ENCODE measurements around the gene EBP. TPM values are rescaled to one million over a fixed set of nuclear protein-coding genes. Genes with fewer than 3 reads are reported as not detected.

Gene EBP
- 126 to 150 TPM (median 136 TPM) in 5 replicates for total RNA-seq (2022; extraction: Qiagen RNA extraction)

DNA sequence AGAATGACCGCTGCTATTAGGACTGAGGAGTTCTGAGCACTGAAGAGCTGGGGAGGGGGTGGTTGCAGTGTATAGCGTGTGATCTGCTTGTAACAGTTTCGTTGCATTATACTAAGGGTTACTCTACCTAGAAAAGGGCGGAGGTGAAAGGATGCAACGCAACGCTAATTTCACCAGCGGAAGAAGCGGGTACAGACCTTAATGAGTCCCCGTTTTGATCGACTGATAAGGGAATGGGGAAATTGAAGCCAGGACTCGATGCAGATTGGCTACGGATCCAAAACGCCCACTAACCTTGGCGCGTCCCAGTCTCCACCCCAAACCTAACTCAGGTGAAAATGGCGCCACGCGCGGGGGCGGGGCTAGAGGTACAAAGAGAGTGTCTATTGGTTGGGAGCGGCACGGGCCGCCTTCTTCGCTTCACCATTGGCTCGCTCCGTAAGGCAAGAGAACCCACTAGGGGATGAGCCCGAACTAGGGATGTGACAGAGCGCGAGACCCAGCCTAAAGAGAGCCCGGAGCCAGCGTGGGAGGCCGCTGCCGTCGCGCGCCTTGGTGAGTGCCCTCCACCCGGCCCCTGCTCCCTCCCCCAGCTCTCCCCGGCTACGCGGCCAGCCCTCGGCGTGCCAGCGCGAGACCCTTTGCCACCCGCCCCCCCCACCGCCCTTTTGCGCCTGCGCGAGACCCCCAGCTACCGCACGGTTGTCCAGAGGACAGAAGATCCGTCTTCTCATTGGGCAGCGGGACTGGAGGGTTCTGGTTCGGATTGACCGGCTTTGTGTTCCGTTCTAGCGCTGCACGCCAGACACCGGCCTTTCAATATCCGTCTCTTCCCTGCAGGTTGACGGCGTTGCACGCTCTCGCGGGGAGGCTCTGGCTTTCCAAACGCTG, at the start of gene EBP:
Gene EBP (plus strand): TSS at position 456 of the 891 bp plus-strand sequence. CDS start 1,964 bp downstream, outside the sequence.

DNA sequence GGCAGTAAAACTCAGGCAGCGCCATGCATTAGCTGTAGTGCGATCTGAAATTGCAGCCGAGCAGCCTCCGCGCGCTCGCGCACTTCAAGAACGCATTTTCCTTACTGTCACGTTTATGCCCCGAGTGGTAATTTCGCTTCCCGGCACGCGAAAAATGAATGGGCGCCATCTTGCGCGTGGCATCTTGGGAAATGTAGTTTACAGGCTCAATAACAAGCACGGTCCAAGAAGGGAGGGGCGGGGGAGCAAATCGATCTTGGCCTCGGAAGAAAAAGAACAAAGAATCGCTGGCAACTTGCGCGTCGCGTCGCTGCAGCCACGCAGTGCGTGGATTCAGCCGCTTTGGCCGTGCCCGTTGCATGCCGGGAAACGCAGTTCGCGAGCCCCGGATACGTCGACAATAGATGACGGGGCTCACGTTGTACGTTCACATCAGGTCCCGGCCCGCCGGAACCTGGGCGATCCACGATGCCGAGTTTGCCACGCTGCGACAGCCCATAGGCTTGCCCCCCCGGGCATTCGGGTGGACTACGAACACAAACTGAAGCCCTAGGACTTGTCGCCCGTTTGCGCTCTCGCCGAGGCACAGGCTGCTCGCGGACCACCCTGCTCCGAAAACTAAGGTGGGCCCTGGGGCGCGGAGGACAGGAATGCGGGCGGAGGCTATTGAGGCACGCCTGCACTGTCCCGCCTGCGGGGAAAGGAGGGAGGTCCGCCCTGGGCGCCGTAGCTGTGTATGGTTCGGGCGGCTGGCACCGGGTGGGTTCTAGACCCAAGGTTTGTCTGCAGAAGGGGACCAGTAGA, 45.6 kb upstream of the EBP start, which contains the start of gene FTSJ1:
Gene FTSJ1 (plus strand): TSS at position 426 of the 804 bp plus-strand sequence. CDS start 1,849 bp downstream, outside the sequence.

DNA sequence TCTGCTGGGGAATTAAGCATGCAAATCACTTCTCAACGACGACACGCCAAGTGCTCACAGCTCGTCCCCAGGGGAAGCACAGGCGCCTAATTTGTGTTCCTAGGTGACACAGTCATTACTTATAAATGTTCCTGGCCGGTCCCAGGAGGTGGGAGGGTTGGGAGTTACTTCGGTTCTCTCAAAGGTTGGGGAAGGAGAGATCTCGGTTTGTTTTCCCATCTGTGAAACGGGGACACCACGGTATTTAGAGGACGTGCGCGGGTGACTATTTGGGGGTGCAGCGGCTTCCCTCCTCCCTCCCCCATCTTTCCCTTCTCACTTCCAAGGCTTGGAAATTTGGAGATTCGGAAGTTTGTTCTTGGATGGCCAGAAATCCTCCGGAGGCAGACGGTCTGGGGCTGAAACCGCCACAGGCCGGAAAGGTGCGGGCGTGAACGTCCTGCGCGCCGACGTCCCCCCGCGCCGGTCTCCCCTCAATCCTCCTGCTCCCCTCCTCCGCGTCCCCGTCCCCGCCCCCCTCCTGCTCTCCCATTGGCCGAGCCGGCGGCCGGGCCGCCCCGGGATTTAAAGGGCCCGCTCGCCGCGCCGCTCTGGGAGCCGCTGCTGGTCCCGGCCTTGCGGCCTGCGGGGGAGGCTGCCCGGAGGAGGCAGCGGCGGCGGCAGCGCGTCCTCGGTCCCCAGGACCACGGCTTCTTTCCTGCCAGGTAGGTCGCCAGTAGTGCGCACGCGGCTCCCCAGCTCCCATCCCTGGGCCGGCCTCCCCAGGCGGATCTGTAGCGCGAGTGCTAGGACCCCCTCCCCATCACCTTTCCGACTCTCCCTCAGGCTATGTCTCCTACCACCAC, 13.0 kb upstream of the EBP start, which contains the start of gene PORCN:
Gene PORCN (plus strand): TSS at position 593 of the 845 bp plus-strand sequence. CDS start 829 bp downstream, outside the sequence.

DNA sequence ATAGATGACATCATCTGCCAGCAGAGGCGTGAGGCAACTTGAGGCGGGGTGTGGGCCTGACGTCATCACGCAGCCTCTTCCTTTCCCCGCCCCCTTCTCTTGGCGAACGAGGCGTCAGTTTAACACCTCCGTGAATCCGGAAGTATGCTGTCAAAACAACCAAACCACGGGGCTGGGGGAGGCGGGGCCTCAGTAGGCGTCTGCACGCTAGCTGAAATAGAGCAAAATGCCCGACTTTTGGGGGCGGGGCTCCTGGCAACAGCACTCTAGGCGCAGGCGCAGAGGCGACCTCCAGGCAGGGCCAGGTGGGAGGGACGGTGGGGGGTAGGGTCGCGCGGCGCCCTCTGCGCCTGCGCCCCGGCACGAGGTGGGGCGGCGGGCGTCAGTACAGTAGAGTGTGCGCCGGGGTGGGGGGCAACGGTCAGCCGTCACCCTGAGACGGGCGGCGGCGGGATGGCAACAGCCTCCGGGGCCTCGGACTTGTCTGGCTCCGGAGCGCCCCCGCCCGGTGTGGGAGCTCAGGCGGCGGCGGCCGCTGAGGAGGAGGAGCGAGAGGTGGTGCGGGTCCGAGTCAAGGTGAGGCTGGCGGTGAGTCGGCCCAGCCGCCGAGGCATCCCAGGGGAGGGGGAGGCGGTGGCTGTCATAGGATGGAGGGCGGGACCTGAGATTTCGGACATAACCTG, 17.9 kb downstream of the EBP start, which contains the start of gene TBC1D25:
Gene TBC1D25 (plus strand): TSS at position 370 of the 683 bp plus-strand sequence. CDS start 84 bp downstream, at position 454.

DNA sequence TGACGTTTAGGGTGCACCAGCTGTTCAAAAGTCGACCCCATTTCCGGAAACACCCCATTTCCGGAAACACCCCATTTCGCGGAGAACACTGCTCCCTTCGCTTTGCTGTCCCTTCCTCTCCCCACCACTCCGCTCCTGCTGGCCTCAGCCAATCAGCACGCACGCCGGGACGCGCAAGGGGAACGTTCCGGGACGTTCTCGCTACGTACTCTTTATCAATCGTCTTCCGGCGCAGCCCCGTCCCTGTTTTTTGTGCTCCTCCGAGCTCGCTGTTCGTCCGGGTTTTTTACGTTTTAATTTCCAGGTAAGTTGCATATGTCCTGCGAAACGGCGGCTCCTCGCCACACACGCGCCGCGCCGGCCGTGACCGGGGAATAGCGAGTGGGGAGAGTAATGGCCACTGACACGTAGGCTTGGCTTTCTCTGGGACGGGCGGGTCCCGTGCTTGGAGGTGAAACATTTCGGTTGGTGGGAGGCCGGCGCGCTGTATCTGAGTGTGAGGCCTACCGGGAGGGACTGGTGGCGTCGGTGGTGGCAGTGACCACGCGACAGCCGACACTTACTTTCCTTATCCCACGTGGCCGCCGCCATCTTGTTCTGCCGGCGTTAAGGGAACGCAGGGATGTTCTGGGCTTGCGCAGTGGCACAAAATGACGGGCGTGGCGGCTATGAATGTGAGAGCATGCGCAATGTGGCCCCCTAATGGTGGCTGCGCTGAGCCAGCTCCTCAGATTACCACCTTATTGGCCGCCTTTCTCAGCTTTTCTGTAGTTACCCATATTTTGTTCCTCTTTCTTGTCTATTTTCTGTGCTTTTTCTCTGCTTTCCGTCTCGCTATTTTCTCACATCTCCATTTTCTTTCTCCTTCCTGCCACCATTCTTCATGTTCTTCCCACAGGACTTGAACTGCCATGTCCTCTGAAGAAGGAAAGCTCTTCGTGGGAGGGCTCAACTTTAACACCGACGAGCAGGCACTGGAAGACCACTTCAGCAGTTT, 53.0 kb downstream of the EBP start, which contains the start of gene RBM3:
Gene RBM3 (plus strand): TSS at position 215 of the 997 bp plus-strand sequence. CDS start 697 bp downstream, at position 912.

Other genes starting within 250 kb of the EBP start
- gene SSX3, start 165.1 kb upstream of the EBP start, total RNA-seq (2022; extraction: Qiagen RNA extraction), result not detected in 5 replicates
- not detected in 5 replicates for gene SSX4, start 138.3 kb upstream of the EBP start, total RNA-seq (2022; extraction: Qiagen RNA extraction)
- gene SSX4B, start 109.8 kb upstream of the EBP start, total RNA-seq (2022; extraction: Qiagen RNA extraction), result not detected in 5 replicates
- gene SLC38A5, start 51.5 kb upstream of the EBP start, total RNA-seq (2022; extraction: Qiagen RNA extraction), result 0.08 to 0.24 TPM (median 0.18 TPM) in 4 of 5 replicates, not detected in the other
- gene FTSJ1, start 45.6 kb upstream of the EBP start, total RNA-seq (2022; extraction: Qiagen RNA extraction), result 66.2 to 74.4 TPM (median 71.2 TPM) in 5 replicates
- gene PORCN, start 12.8 kb upstream of the EBP start, total RNA-seq (2022; extraction: Qiagen RNA extraction), result 14.2 to 17.5 TPM (median 15.9 TPM) in 5 replicates
- gene TBC1D25, start 17.9 kb downstream of the EBP start, total RNA-seq (2022; extraction: Qiagen RNA extraction), result 11.0 to 14.9 TPM (median 13.3 TPM) in 5 replicates
- gene RBM3, start 52.7 kb downstream of the EBP start, total RNA-seq (2022; extraction: Qiagen RNA extraction), result 309 to 586 TPM (median 363 TPM) in 5 replicates
- 60.8 to 87.8 TPM (median 79.6 TPM) in 5 replicates for gene WDR13, start 75.7 kb downstream of the EBP start, total RNA-seq (2022; extraction: Qiagen RNA extraction)
- gene WAS, start 162.0 kb downstream of the EBP start, total RNA-seq (2022; extraction: Qiagen RNA extraction), result 0.30 to 0.42 TPM (median 0.36 TPM) in 4 of 5 replicates, not detected in the other
- gene SUV39H1, start 174.9 kb downstream of the EBP start, total RNA-seq (2022; extraction: Qiagen RNA extraction), result 20.5 to 25.3 TPM (median 24.6 TPM) in 5 replicates
- not detected in 5 replicates for gene GLOD5, start 239.9 kb downstream of the EBP start, total RNA-seq (2022; extraction: Qiagen RNA extraction)